Astrocyte (in vitro differentiated cells and primary cell): Measurements from ENCODE around the gene HECTD2. TPM values are rescaled to one million over a fixed set of nuclear protein-coding genes. Genes with fewer than 3 reads are reported as not detected.
A peak's percentile ranks its signal among the peaks of the same experiment; 100 is the strongest.

Experiments used
- DNase-seq: peaks from one replicate; pipeline ENCODE4 v3.0.0-alpha.2; 2010; ENCODE audit warnings: low read depth
- FAIRE-seq: peaks from 2 replicates; lab custom pipeline; 2011; peaks lifted over from hg19 to GRCh38; lab: Jason Lieb, UNC
- H2AFZ ChIP-seq: 2 replicates; pipeline ENCODE4 v1.6.0; 2012; ENCODE audit warnings: low read depth, low read length, inconsistent platforms
- H3K27ac ChIP-seq: 2 replicates; pipeline ENCODE4 v1.5.1; 2011; ENCODE audit warnings: low read depth, low read length, inconsistent platforms
- H3K27me3 ChIP-seq: 2 replicates; pipeline ENCODE4 v1.6.0; 2011; ENCODE audit warnings: low read length, inconsistent platforms; ENCODE audit not compliant: insufficient read depth
- H3K36me3 ChIP-seq: 2 replicates; pipeline ENCODE4 v1.5.1; 2011; ENCODE audit warnings: low read length, inconsistent platforms; ENCODE audit not compliant: insufficient read depth
- H3K4me1 ChIP-seq: 2 replicates; pipeline ENCODE4 v1.5.1; 2011; ENCODE audit warnings: low read length, inconsistent platforms; ENCODE audit not compliant: insufficient read depth
- H3K4me2 ChIP-seq: 2 replicates; pipeline ENCODE4 v1.6.0; 2012; ENCODE audit warnings: low read length, inconsistent platforms
- H3K4me3 ChIP-seq: 2 replicates; pipeline ENCODE4 v1.5.1; 2011; ENCODE audit warnings: low read depth, mild to moderate bottlenecking, low read length, inconsistent platforms; ENCODE audit not compliant: insufficient read depth
- H3K79me2 ChIP-seq: 2 replicates; pipeline ENCODE4 v1.6.0; 2012; ENCODE audit warnings: mild to moderate bottlenecking, low read length, inconsistent platforms; ENCODE audit not compliant: insufficient read depth
- H3K9ac ChIP-seq: 2 replicates; pipeline ENCODE4 v1.6.0; 2012; ENCODE audit warnings: mild to moderate bottlenecking, low read length, inconsistent platforms
- H3K9me3 ChIP-seq: 2 replicates; pipeline ENCODE4 v1.5.1; 2012; ENCODE audit warnings: low read depth, mild to moderate bottlenecking, low read length, inconsistent platforms; ENCODE audit not compliant: insufficient read depth
- H4K20me1 ChIP-seq: 2 replicates; pipeline ENCODE4 v1.6.0; 2012; ENCODE audit warnings: low read length, inconsistent platforms; ENCODE audit not compliant: insufficient read depth
- H3K27ac Mint-ChIP-seq: one replicate; pipeline ENCODE4 v1.8.0; 2021; ENCODE audit warnings: mild to moderate bottlenecking, mixed read lengths; ENCODE audit not compliant: unreplicated experiment
- H3K27me3 Mint-ChIP-seq: one replicate; pipeline ENCODE4 v1.8.0; 2021; ENCODE audit warnings: low read depth, mixed read lengths; ENCODE audit not compliant: unreplicated experiment
- H3K36me3 Mint-ChIP-seq: one replicate; pipeline ENCODE4 v1.8.0; 2021; ENCODE audit warnings: low read depth, mixed read lengths; ENCODE audit not compliant: unreplicated experiment
- H3K4me1 Mint-ChIP-seq: one replicate; pipeline ENCODE4 v1.8.0; 2021; ENCODE audit warnings: low read depth, mixed read lengths; ENCODE audit not compliant: unreplicated experiment
- H3K4me3 Mint-ChIP-seq: one replicate; pipeline ENCODE4 v1.8.0; 2021; ENCODE audit warnings: mild to moderate bottlenecking, moderate library complexity, mixed read lengths; ENCODE audit not compliant: unreplicated experiment
- H3K9me3 Mint-ChIP-seq: one replicate; pipeline ENCODE4 v1.8.0; 2021; ENCODE audit warnings: mild to moderate bottlenecking, mixed read lengths; ENCODE audit not compliant: unreplicated experiment
- EZH2 ChIP-seq: IDR thresholded peaks from 2 replicates; pipeline ENCODE4 v1.6.1; 2012; ENCODE audit warnings: mild to moderate bottlenecking, low read length, inconsistent platforms; ENCODE audit not compliant: insufficient read depth
- total RNA-seq: library from RNA; stranded (reverse); gene quantifications from 2 replicates; pipeline ENCODE4 v1.2.1, GENCODE V29; 2021
- TF ChIP-seq, protein P1 (sequence below): IDR thresholded peaks from 2 replicates; pipeline ENCODE4 v1.5.1; 2011; ENCODE audit warnings: low read depth, mild to moderate bottlenecking, inconsistent platforms, low read length, moderate library complexity; ENCODE audit not compliant: insufficient read depth

The HECTD2 gene
- total RNA-seq, 1 donor from 2014 or later: 11.9 TPM

DNA sequence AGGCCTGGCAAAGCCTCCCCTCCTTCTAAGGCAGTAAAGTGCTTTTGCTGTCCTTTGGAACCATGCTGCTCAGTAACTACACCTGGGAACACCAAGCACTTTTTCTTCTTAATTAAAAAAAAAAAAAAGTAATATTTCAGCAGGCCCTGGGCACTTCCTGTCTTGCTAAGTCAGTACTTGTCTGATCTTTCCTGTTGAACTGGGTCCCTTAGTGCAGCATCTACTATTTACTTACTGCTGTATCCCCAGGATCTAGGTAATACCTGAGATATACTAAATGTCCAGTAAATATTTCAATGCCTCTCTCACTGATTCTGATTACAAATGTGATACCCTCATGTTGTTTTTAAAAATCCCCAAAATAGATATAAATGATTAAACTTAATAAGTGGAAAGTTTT lies 145.3 kb downstream of the HECTD2 start:
- no peaks in the 10 kb centered on the region for H4K20me1 ChIP-seq
- Mint-ChIP-seq H3K36me3 (peaks cover 3% of the 10 kb centered on the region), H3K27ac (no peak overlapping the region), H3K27me3 (peaks cover 2% of the 10 kb centered on the region), H3K9me3 (peaks cover 7% of the 10 kb centered on the region), H3K4me3 (no peak overlapping the region), H3K4me1 (peaks cover under 1% of the 10 kb centered on the region)
- no peaks in the 10 kb centered on the region for H3K27me3 ChIP-seq
- peak overlapping the region; percentile 62 for H2AFZ ChIP-seq
- H3K36me3 ChIP-seq: no peaks in the 10 kb centered on the region
- H3K9me3 ChIP-seq: no peaks in the 10 kb centered on the region
- H3K9ac ChIP-seq: no peak overlapping the region
- FAIRE-seq (no peak), DNase-seq (no peak)
- no peak overlapping the region for H3K4me2 ChIP-seq
- H3K4me1 ChIP-seq: no peaks in the 10 kb centered on the region
- H3K79me2 ChIP-seq: no peaks in the 10 kb centered on the region
- no peak for TF ChIP-seq EZH2
- TF ChIP-seq, protein P1, sequence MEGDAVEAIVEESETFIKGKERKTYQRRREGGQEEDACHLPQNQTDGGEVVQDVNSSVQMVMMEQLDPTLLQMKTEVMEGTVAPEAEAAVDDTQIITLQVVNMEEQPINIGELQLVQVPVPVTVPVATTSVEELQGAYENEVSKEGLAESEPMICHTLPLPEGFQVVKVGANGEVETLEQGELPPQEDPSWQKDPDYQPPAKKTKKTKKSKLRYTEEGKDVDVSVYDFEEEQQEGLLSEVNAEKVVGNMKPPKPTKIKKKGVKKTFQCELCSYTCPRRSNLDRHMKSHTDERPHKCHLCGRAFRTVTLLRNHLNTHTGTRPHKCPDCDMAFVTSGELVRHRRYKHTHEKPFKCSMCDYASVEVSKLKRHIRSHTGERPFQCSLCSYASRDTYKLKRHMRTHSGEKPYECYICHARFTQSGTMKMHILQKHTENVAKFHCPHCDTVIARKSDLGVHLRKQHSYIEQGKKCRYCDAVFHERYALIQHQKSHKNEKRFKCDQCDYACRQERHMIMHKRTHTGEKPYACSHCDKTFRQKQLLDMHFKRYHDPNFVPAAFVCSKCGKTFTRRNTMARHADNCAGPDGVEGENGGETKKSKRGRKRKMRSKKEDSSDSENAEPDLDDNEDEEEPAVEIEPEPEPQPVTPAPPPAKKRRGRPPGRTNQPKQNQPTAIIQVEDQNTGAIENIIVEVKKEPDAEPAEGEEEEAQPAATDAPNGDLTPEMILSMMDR: no peak
- H3K27ac ChIP-seq: no peak overlapping the region
- H3K4me3 ChIP-seq: no peak overlapping the region

DNA sequence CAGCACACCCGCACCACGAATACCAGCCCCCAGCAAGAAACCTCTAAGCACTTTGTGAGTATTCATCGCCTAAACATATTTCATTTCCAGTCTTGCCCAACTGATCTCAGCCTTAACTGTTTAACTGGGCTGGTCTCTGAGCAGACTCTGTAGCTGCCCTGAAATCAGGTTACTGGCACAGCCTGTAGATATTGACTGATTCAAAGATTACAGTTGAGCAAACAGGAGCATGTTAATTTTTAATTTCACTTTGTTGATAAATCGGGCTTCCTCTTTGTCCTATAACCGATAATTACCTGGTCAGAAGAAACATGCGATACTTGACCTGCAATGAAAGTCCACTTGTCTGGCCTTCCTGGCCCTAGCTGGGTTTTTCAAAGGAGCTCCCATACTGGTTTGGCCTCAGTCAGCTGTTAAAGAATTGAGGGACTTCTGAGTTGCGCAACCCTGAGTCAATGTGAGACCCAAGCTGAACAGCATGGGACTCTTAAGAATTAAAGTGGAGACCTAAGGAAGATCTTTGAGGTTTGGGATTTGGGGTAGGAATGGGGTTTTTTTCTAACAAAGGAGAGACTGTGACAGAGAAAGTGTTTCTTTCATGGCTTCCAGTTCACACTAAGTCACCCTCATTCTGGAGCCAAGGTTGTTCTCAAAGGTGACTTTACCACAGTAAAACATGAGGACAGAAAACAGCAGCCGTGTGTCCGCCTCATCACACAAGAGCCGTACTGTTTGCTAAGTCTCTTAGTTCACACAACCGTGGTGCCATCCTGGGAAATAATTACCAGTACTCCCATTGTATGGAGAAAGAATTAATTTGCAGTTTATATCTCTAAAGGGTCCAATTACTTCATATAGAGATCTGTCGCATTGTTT lies 146.8 kb downstream of the HECTD2 start:
- Mint-ChIP-seq H3K9me3 (peaks cover 7% of the 10 kb centered on the region), H3K27ac (no peak overlapping the region), H3K36me3 (peaks cover 3% of the 10 kb centered on the region), H3K4me1 (peaks cover 9% of the 10 kb centered on the region), H3K4me3 (no peak overlapping the region), H3K27me3 (no peaks in the 10 kb centered on the region)
- Histone ChIP-seq H3K9ac (no peak overlapping the region), H3K4me2 (no peak overlapping the region), H2AFZ (no peak overlapping the region), H3K27me3 (no peaks in the 10 kb centered on the region), H3K36me3 (no peaks in the 10 kb centered on the region), H3K4me1 (peaks cover 7% of the 10 kb centered on the region), H4K20me1 (no peaks in the 10 kb centered on the region), H3K9me3 (no peaks in the 10 kb centered on the region), H3K4me3 (no peak overlapping the region), H3K79me2 (no peaks in the 10 kb centered on the region), H3K27ac (no peak overlapping the region)
- FAIRE-seq (no peak), DNase-seq (no peak)
- TF ChIP-seq EZH2: no peak
- TF ChIP-seq, protein P1: no peak

DNA sequence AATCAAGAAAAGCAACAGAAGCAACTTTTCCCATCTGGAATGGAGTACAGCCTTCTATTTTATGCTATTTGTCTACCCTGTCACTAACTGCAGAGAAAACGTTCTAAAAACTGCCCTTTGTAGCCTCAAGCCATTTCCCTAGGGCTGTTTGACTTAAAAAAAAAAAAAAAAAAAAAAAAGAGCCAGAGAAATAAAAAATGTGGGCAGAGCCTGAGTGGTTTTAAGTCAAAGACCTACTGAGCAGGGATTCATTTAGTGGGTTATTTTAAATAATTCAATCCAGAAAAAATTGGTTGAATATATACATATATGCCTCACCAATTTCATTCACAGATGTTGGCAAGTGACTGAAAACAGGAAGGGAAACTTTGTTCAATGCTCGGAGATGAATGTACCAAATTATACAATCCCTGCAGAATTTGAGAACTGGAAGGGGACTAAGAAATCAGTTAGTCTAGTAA lies 147.5 kb downstream of the HECTD2 start:
- FAIRE-seq: no peak
- no peaks in the 10 kb centered on the region for H4K20me1 ChIP-seq
- H3K9ac ChIP-seq: no peak overlapping the region
- no peaks in the 10 kb centered on the region for H3K27me3 ChIP-seq
- no peak overlapping the region for H3K27ac ChIP-seq
- Mint-ChIP-seq H3K4me3 (no peak overlapping the region), H3K27me3 (no peaks in the 10 kb centered on the region), H3K4me1 (peaks cover 12% of the 10 kb centered on the region), H3K36me3 (peaks cover 3% of the 10 kb centered on the region), H3K27ac (no peak overlapping the region), H3K9me3 (peaks cover 12% of the 10 kb centered on the region)
- TF ChIP-seq, protein P1: no peak
- no peak for TF ChIP-seq EZH2
- no peaks in the 10 kb centered on the region for H3K79me2 ChIP-seq
- H3K9me3 ChIP-seq: no peaks in the 10 kb centered on the region
- peaks cover 7% of the 10 kb centered on the region for H3K4me1 ChIP-seq
- no peak overlapping the region for H3K4me3 ChIP-seq
- H3K4me2 ChIP-seq: no peak overlapping the region
- no peak overlapping the region for H2AFZ ChIP-seq
- H3K36me3 ChIP-seq: no peaks in the 10 kb centered on the region
- DNase-seq: no peak
